Activated CD4-positive, alpha-beta memory T cell treated with anti-CD3 and anti-CD28 coated beads for 36 hours (primary cell): ENCODE measurements around the gene TRAPPC2L. TPM values are rescaled to one million over a fixed set of nuclear protein-coding genes. Genes with fewer than 3 reads are reported as not detected.

ENCODE experiments used
- CTCF ChIA-PET: fragments of 350-600 bp; sonication (Branson Sonifier 250); formaldehyde crosslinking; loops from one replicate; lab custom pipeline; 2021; ENCODE audit warnings: antibody characterized with exemption, inconsistent platforms; lab: Charles Lee
- POLR2A ChIA-PET: fragments of 350-600 bp; sonication (Branson Sonifier 250); formaldehyde crosslinking; loops from one replicate; lab custom pipeline; 2021; ENCODE audit warnings: antibody characterized with exemption; lab: Charles Lee
- DNase-seq: peaks from one replicate; pipeline ENCODE4 v3.0.0-alpha.2; 2020
- H3K27ac Mint-ChIP-seq: one replicate; pipeline ENCODE4 v1.8.0; 2021; ENCODE audit warnings: mixed read lengths
- H3K27me3 Mint-ChIP-seq: one replicate; pipeline ENCODE4 v1.8.0; 2021; ENCODE audit warnings: mixed read lengths
- H3K36me3 Mint-ChIP-seq: one replicate; pipeline ENCODE4 v1.8.0; 2021; ENCODE audit warnings: mixed read lengths
- H3K4me1 Mint-ChIP-seq: one replicate; pipeline ENCODE4 v1.8.0; 2021; ENCODE audit warnings: low read depth, mixed read lengths
- H3K4me3 Mint-ChIP-seq: one replicate; pipeline ENCODE4 v1.8.0; 2021; ENCODE audit warnings: mild to moderate bottlenecking, mixed read lengths
- H3K9me3 Mint-ChIP-seq: one replicate; pipeline ENCODE4 v1.8.0; 2021; ENCODE audit warnings: mixed read lengths
- intact Hi-C: fragments of 100-400 bp; cut with micrococcal nuclease; formaldehyde crosslinking; loops from one replicate; pipeline ENCODE4 v1.15.1; 2023
- total RNA-seq, 2 experiments: library from RNA; stranded (reverse); gene quantifications; one replicate each; pipeline ENCODE4 v1.2.3, GENCODE V29; 2021

The TRAPPC2L gene, protein sequence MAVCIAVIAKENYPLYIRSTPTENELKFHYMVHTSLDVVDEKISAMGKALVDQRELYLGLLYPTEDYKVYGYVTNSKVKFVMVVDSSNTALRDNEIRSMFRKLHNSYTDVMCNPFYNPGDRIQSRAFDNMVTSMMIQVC
- total RNA-seq = 10 to 100 TPM; 63.6 to 71.5 TPM

- H3K9me3 Mint-ChIP-seq = no peaks in the 10 kb centered on the region
- intact Hi-C loops = loop anchor here (1.0 to 10.0 kb wide), 4 partner anchors 45 to 314 kb away; partner anchors contain the start of genes CDH15, CTU2 and RNF166
- peak; percentile 99 for DNase-seq
- POLR2A ChIA-PET = interaction anchor here (0.7 to 2.7 kb wide), 8 partner anchors 45 to 906 kb away, joined by 3 to 11 read pairs (median 6); partner anchors contain the start of genes APRT, BANP, CDT1 and CTU2
- no peaks in the 10 kb centered on the region for H3K27me3 Mint-ChIP-seq
- peak within 1 kb of the TSS; percentile 72 for H3K27ac Mint-ChIP-seq
- H3K4me1 Mint-ChIP-seq = peaks cover 23% of the 10 kb centered on the region
- H3K36me3 Mint-ChIP-seq = peaks cover 7% of the 10 kb centered on the region
- H3K4me3 Mint-ChIP-seq = peak within 1 kb of the TSS; percentile 93
- CTCF ChIA-PET = interaction anchor here (0.6 to 2.9 kb wide), 25 partner anchors 10 to 419 kb away, joined by 3 to 39 read pairs (median 4); partner anchors contain the start of genes APRT, CDH15 and ZNF778
Measured at GRCh38 chr16:88856828-88857727, at the start of gene TRAPPC2L, which contains the start of gene GALNS. TSS of gene TRAPPC2L (plus strand) at chr16:88857127. CDS start at chr16:88857151, 24 bp downstream. TSS of gene GALNS (minus strand) at chr16:88856947. CDS start at chr16:88856877, 70 bp downstream.

GRCh38 chr16:88807142-88807625 is 49.7 kb upstream of the TRAPPC2L start:
- CTCF ChIA-PET = interaction anchor here (0.8 kb wide), 1 partner anchor 27 kb away, joined by 4 read pairs; no protein-coding TSS in a partner anchor
- intact Hi-C loops = no loop called here
- H3K4me1 Mint-ChIP-seq = peaks cover 26% of the 10 kb centered on the region
- POLR2A ChIA-PET = interaction anchor here (6.9 kb wide), 1 partner anchor 25 kb away, joined by 81 read pairs; the partner anchor contains the start of gene PIEZO1
- H3K9me3 Mint-ChIP-seq = no peaks in the 10 kb centered on the region
- H3K4me3 Mint-ChIP-seq = no peak overlapping the region
- H3K27me3 Mint-ChIP-seq = no peaks in the 10 kb centered on the region
- peak overlapping the region; percentile 33 for H3K27ac Mint-ChIP-seq
- peaks cover 61% of the 10 kb centered on the region for H3K36me3 Mint-ChIP-seq
- no peak for DNase-seq

GRCh38 chr16:88807626-88808453 is 49.1 kb upstream of the TRAPPC2L start:
- H3K27ac Mint-ChIP-seq = peak overlapping the region; percentile 45

DNA sequence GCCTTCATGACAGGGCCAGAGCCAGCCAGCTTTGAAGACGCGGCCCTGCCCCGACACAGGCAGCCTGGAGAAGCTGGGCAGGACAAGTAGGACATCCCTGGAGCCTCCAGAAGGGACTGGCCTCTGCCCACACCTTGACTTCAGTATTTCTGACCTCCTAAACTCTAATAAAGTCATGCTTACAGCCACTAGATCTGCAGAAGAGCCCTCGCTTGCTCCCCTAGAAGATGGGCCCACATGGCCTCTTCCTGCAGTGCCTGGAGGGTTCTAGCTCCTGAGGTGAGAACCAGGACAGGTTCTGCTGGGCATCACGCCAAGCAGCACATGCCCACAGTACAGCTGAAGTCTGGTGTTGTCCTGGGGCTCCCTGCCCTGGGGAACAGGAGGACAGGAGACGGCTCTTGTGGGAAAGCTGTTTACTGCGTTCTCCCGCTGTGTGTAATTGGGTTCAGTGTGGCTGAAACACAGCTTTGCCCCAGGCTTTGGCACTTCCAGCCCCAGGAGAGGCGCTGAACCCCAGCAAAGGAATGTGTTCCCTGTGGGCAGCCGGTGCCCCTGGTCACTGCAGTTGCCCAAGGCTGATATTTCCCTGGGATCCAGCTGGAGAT is 47.8 kb upstream of the TRAPPC2L start:
- ChIA-PET CTCF (interaction anchor here (1.1 to 5.2 kb wide), 3 partner anchors 49 to 1101 kb away, joined by 4 to 39 read pairs (median 29); partner anchors contain the start of genes GALNS and TRAPPC2L), POLR2A (interaction anchor here (0.6 to 6.9 kb wide), 7 partner anchors 10 to 218 kb away, joined by 3 to 81 read pairs (median 10); partner anchors contain the start of genes GALNS, PIEZO1 and TRAPPC2L)
- Mint-ChIP-seq H3K4me1 (peaks cover 30% of the 10 kb centered on the region), H3K27ac (peak overlapping the region; percentile 89), H3K4me3 (peak overlapping the region; percentile 59), H3K36me3 (peaks cover 59% of the 10 kb centered on the region), H3K27me3 (no peaks in the 10 kb centered on the region), H3K9me3 (no peaks in the 10 kb centered on the region)
- intact Hi-C loops = no loop called here
- no peak for DNase-seq

More at GRCh38 chr16:88807626-88808453, 49.1 kb upstream of the TRAPPC2L start:
- peaks cover 30% of the 10 kb centered on the region for H3K4me1 Mint-ChIP-seq
- intact Hi-C loops = no loop called here
- H3K27me3 Mint-ChIP-seq = no peaks in the 10 kb centered on the region
- H3K9me3 Mint-ChIP-seq = no peaks in the 10 kb centered on the region
- peaks cover 60% of the 10 kb centered on the region for H3K36me3 Mint-ChIP-seq
- ChIA-PET CTCF (no interaction called here), POLR2A (interaction anchor here (1.1 to 6.9 kb wide), 2 partner anchors 25 to 175 kb away, joined by 3 to 81 read pairs; partner anchors contain the start of gene PIEZO1)
- DNase-seq = no peak
- peak overlapping the region; percentile 29 for H3K4me3 Mint-ChIP-seq

DNA sequence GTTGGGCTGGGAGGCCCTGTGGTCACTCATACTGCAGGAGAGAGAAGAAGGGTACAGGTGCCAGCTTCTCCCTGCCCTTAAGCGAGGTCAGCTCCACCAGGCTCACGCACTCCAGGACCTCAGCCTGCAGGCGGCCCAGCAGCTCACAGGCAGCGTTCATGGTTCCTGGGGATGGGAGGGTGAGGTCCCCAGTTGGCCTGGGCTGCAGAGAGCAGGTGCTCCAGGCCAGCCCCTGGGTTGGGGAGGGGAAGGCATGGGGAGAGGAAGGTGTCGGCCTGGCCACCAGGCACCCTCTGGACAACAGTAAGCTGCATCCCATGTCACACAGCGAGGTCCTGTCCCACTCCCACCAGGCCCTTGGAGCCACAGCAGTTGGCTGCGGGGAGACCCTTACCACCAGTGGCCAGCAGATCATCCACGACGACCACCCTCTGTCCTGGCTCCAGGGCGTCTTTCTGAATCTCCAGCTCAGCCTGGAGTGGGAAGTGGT is 47.2 kb upstream of the TRAPPC2L start:
- DNase-seq = no peak
- Mint-ChIP-seq H3K4me1 (peaks cover 30% of the 10 kb centered on the region), H3K27ac (peak overlapping the region; percentile 89), H3K4me3 (peak overlapping the region; percentile 95), H3K36me3 (peaks cover 53% of the 10 kb centered on the region), H3K27me3 (no peaks in the 10 kb centered on the region), H3K9me3 (no peaks in the 10 kb centered on the region)
- ChIA-PET POLR2A (interaction anchor here (0.6 to 6.9 kb wide), 7 partner anchors 10 to 218 kb away, joined by 3 to 81 read pairs (median 10); partner anchors contain the start of genes GALNS, PIEZO1 and TRAPPC2L), CTCF (interaction anchor here (1.1 to 5.2 kb wide), 7 partner anchors 10 to 1101 kb away, joined by 3 to 39 read pairs (median 4); partner anchors contain the start of genes GALNS and TRAPPC2L)
- intact Hi-C loops = loop anchor here (2.0 to 10.0 kb wide), 2 partner anchors 27 to 285 kb away; partner anchors contain the start of gene ACSF3

GRCh38 chr16:88810166-88810911 is 46.6 kb upstream of the TRAPPC2L start:
- ChIA-PET CTCF (interaction anchor here (0.6 to 5.2 kb wide), 10 partner anchors 7 to 1100 kb away, joined by 3 to 39 read pairs (median 4); partner anchors contain the start of genes CDT1, GALNS and TRAPPC2L), POLR2A (interaction anchor here (1.0 to 6.9 kb wide), 8 partner anchors 7 to 406 kb away, joined by 3 to 81 read pairs (median 10); partner anchors contain the start of genes GALNS, PIEZO1 and TRAPPC2L)
- peak overlapping the region; percentile 95 for H3K4me3 Mint-ChIP-seq
- no peaks in the 10 kb centered on the region for H3K9me3 Mint-ChIP-seq
- peak; percentile 72 for DNase-seq
- peaks cover 30% of the 10 kb centered on the region for H3K4me1 Mint-ChIP-seq
- peaks cover 48% of the 10 kb centered on the region for H3K36me3 Mint-ChIP-seq
- no peaks in the 10 kb centered on the region for H3K27me3 Mint-ChIP-seq
- intact Hi-C loops = loop anchor here (2.0 to 10.0 kb wide), 2 partner anchors 28 to 284 kb away; partner anchors contain the start of gene ACSF3
- peak overlapping the region; percentile 89 for H3K27ac Mint-ChIP-seq

DNA sequence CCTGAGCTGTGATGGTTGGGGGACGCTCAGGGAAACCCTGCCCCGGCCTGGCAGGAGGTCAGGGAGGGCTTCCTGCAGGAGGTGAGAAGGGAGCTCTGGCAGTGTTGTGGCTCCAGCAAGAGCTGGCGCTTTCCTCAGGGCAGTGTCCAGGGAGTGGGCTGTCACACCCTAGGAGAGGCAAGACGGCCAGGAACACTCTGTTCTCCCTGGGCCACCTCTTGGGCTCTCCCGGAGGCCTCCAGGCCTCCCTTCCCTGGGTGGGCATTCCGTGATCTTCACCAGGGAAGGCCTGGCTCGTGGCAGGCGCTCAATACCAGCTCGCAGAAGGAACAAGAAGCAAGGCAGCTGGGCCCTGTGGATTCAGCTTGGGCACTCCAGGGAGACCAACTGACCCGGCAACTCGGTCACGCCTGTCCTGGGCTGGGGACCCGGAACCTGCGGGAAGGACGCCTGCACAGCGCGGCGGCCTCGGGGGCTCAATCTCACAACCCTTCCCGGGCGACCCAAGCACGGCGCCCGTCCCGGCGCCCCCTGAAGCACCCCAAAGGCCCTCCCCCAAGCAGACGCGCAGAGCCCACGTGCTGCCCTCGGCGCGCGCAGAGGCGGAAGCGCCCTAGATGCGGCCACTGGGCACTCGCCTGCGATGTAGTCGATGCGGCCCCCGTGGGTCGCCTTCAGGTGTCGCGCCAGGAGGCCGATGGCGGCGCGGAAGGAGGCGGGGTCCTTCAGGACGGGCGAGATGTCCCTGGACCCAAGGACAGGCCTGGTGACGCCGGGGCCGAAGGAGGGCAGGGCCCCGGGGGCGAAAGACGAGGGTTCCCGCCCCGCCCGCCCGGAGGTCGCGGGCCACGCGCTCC is 45.8 kb upstream of the TRAPPC2L start:
- DNase-seq = peak; percentile 70
- intact Hi-C loops = loop anchor here (2.0 to 10.0 kb wide), 2 partner anchors 28 to 284 kb away; partner anchors contain the start of gene ACSF3
- Mint-ChIP-seq H3K27me3 (no peaks in the 10 kb centered on the region), H3K4me1 (peaks cover 27% of the 10 kb centered on the region), H3K4me3 (peak overlapping the region; percentile 95), H3K36me3 (peaks cover 41% of the 10 kb centered on the region), H3K9me3 (no peaks in the 10 kb centered on the region), H3K27ac (peak overlapping the region; percentile 89)
- ChIA-PET CTCF (interaction anchor here (0.6 to 5.2 kb wide), 18 partner anchors 8 to 406 kb away, joined by 3 to 39 read pairs (median 4); partner anchors contain the start of genes CDT1, GALNS, TRAPPC2L and ZNF778), POLR2A (interaction anchor here (0.6 to 6.9 kb wide), 12 partner anchors 8 to 405 kb away, joined by 3 to 81 read pairs (median 4); partner anchors contain the start of genes CDT1, GALNS, PIEZO1 and TRAPPC2L)

DNA sequence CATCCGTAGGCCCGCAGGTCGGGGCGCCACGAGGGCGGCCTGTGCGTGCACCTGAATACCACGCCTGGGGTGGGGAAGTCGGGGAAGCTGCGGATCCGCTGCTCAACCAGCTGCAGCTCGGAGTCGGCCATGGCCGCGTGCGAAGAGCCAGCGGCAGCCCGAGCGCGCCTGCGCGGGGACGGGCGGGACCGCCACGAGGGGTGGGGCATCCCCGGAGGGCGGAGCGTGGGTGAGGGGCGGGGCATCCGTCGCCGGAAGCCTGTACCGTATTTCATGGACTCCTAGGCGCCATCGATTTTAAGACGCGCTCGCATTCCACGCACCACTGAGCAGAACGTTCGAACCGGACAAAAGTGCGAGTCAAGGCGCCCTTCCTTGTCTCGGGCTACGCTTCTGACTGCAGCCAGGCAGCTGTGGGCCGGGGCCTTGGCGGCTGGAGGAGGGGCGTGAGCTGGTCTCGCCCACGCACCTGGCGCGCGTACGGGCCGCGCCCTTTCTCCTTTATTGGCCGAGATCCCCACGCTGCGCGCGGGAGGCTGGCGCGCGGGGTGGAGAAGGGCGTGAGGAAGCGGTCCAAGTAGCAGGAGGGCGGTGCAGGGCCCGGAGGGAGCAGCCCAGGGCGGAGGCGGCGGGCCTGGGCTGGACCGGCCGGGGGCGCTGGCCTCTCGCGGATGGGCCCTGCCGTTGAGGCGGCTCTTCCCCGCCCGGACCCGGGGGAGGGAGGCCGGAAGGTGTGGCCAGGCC is 45.0 kb upstream of the TRAPPC2L start, which contains the start of gene APRT:
Gene APRT, minus strand, starts transcription at position 160 of the 744 bp plus-strand sequence. Its CDS starts 29 bp downstream, at position 131.
- POLR2A ChIA-PET = interaction anchor here (0.7 to 6.9 kb wide), 11 partner anchors 9 to 404 kb away, joined by 3 to 81 read pairs (median 4); partner anchors contain the start of genes ACSF3, CDT1, GALNS and PIEZO1
- peak within 1 kb of the TSS; percentile 99 for H3K27ac Mint-ChIP-seq
- peaks cover 34% of the 10 kb centered on the region for H3K36me3 Mint-ChIP-seq

More for the DNA sequence above, 45.0 kb upstream of the TRAPPC2L start, which contains the start of gene APRT:
- no peaks in the 10 kb centered on the region for H3K9me3 Mint-ChIP-seq
- DNase-seq = peak; percentile 98
- no peaks in the 10 kb centered on the region for H3K27me3 Mint-ChIP-seq
- peak within 1 kb of the TSS; percentile 95 for H3K4me3 Mint-ChIP-seq
- peaks cover 27% of the 10 kb centered on the region for H3K4me1 Mint-ChIP-seq
- intact Hi-C loops = loop anchor here (1.0 to 10.0 kb wide), 5 partner anchors 9 to 404 kb away; partner anchors contain the start of genes ACSF3, CDT1 and TRAPPC2L
- CTCF ChIA-PET = interaction anchor here (0.7 to 5.2 kb wide), 21 partner anchors 9 to 429 kb away, joined by 3 to 39 read pairs (median 3); partner anchors contain the start of genes CDH15, CDT1, GALNS and PIEZO1
